Stimulated activated effector memory CD8-positive, alpha-beta T cell treated with anti-CD3 and anti-CD28 coated beads, Interleukin-12 subunit alpha, Interleukin-12 subunit beta, amount 100 ng/mL, for 72 hours (primary cell): ENCODE data around the gene RANBP3.

Source experiments
- ATAC-seq: fragments of 150-1000 bp; cut with Tn5 transposase; 2 replicates; pipeline ENCODE4 v1.10.0; 2021
- DNase-seq, 2 donors: peaks; one replicate each; pipeline ENCODE4 v3.0.0; 2021 to 2022; ENCODE audit warnings: low spot score in 2 of 2
- H3K27ac Mint-ChIP-seq: one replicate; pipeline ENCODE4 v1.8.0; 2022; ENCODE audit warnings: mild to moderate bottlenecking, mixed read lengths
- H3K36me3 Mint-ChIP-seq: one replicate; pipeline ENCODE4 v1.8.0; 2022; ENCODE audit warnings: mild to moderate bottlenecking, mixed read lengths
- H3K4me1 Mint-ChIP-seq: one replicate; pipeline ENCODE4 v1.8.0; 2022; ENCODE audit warnings: mixed read lengths
- H3K4me3 Mint-ChIP-seq: one replicate; pipeline ENCODE4 v1.8.0; 2022; ENCODE audit warnings: mild to moderate bottlenecking, mixed read lengths
- H3K9me3 Mint-ChIP-seq: one replicate; pipeline ENCODE4 v1.8.0; 2022; ENCODE audit warnings: mixed read lengths

Gene RANBP3

GRCh38 chr19:5956323-5956722, 21.6 kb downstream of the RANBP3 start:
- peaks cover 24% of the 10 kb centered on the region for H3K36me3 Mint-ChIP-seq
- no peak overlapping the region for H3K27ac Mint-ChIP-seq
- H3K4me1 Mint-ChIP-seq = peaks cover 78% of the 10 kb centered on the region
- ATAC-seq (no peak), DNase-seq (no peak)
- no peak overlapping the region for H3K4me3 Mint-ChIP-seq
- no peaks in the 10 kb centered on the region for H3K9me3 Mint-ChIP-seq

GRCh38 chr19:5955636-5955935, 22.4 kb downstream of the RANBP3 start:
- H3K4me3 Mint-ChIP-seq = no peak overlapping the region
- DNase-seq = no peak
- peak overlapping the region; percentile 45 for H3K27ac Mint-ChIP-seq
- H3K4me1 Mint-ChIP-seq = peaks cover 77% of the 10 kb centered on the region
- H3K9me3 Mint-ChIP-seq = no peaks in the 10 kb centered on the region
- peaks cover 31% of the 10 kb centered on the region for H3K36me3 Mint-ChIP-seq
- no peak for ATAC-seq

GRCh38 chr19:5954293-5954692, 23.6 kb downstream of the RANBP3 start:
- DNase-seq = no peak
- ATAC-seq = no peak
- Mint-ChIP-seq H3K27ac (peak overlapping the region; percentile 96), H3K9me3 (no peaks in the 10 kb centered on the region), H3K4me1 (peaks cover 77% of the 10 kb centered on the region), H3K4me3 (peak overlapping the region; percentile 55), H3K36me3 (peaks cover 43% of the 10 kb centered on the region)

GRCh38 chr19:5953680-5954213, 24.2 kb downstream of the RANBP3 start:
- peak; percentile 59 for ATAC-seq

GRCh38 chr19:5953030-5953589, 24.8 kb downstream of the RANBP3 start:
- H3K9me3 Mint-ChIP-seq = no peaks in the 10 kb centered on the region
- peak; percentile 55 for ATAC-seq
- H3K36me3 Mint-ChIP-seq = peaks cover 51% of the 10 kb centered on the region
- peak overlapping the region; percentile 55 for H3K4me3 Mint-ChIP-seq
- peak overlapping the region; percentile 96 for H3K27ac Mint-ChIP-seq
- H3K4me1 Mint-ChIP-seq = peaks cover 79% of the 10 kb centered on the region
- DNase-seq = no peak

More at GRCh38 chr19:5953680-5954213, 24.2 kb downstream of the RANBP3 start:
- DNase-seq = peak in 1 of 2 donors; percentile 57
- peak overlapping the region; percentile 55 for H3K4me3 Mint-ChIP-seq
- H3K27ac Mint-ChIP-seq = peak overlapping the region; percentile 96
- H3K9me3 Mint-ChIP-seq = no peaks in the 10 kb centered on the region
- H3K4me1 Mint-ChIP-seq = peaks cover 77% of the 10 kb centered on the region
- H3K36me3 Mint-ChIP-seq = peaks cover 44% of the 10 kb centered on the region

GRCh38 chr19:5952193-5953029, 25.5 kb downstream of the RANBP3 start:
- peak overlapping the region; percentile 55 for H3K4me3 Mint-ChIP-seq
- peak overlapping the region; percentile 96 for H3K27ac Mint-ChIP-seq
- H3K4me1 Mint-ChIP-seq = peaks cover 82% of the 10 kb centered on the region
- no peaks in the 10 kb centered on the region for H3K9me3 Mint-ChIP-seq
- ATAC-seq = no peak
- DNase-seq = no peak
- peaks cover 58% of the 10 kb centered on the region for H3K36me3 Mint-ChIP-seq

GRCh38 chr19:5951338-5951861, 26.5 kb downstream of the RANBP3 start:
- Mint-ChIP-seq H3K36me3 (peaks cover 68% of the 10 kb centered on the region), H3K9me3 (no peaks in the 10 kb centered on the region), H3K27ac (peak overlapping the region; percentile 96), H3K4me1 (peaks cover 84% of the 10 kb centered on the region), H3K4me3 (no peak overlapping the region)
- ATAC-seq (no peak), DNase-seq (no peak)

- H3K27ac Mint-ChIP-seq = peak overlapping the region; percentile 96
- ATAC-seq = no peak
Observed at GRCh38 chr19:5950741-5951140, 27.2 kb downstream of the RANBP3 start.

GRCh38 chr19:5949792-5950305, 28.1 kb downstream of the RANBP3 start:
- peak overlapping the region; percentile 96 for H3K27ac Mint-ChIP-seq
- peak overlapping the region; percentile 56 for H3K4me3 Mint-ChIP-seq
- DNase-seq (no peak), ATAC-seq (peak; percentile 57)
- peaks cover 92% of the 10 kb centered on the region for H3K4me1 Mint-ChIP-seq
- no peaks in the 10 kb centered on the region for H3K9me3 Mint-ChIP-seq
- H3K36me3 Mint-ChIP-seq = peaks cover 71% of the 10 kb centered on the region

More at GRCh38 chr19:5950741-5951140, 27.2 kb downstream of the RANBP3 start:
- DNase-seq = no peak
- Mint-ChIP-seq H3K36me3 (peaks cover 71% of the 10 kb centered on the region), H3K4me3 (peak overlapping the region; percentile 56), H3K4me1 (peaks cover 84% of the 10 kb centered on the region), H3K9me3 (no peaks in the 10 kb centered on the region)

GRCh38 chr19:5948752-5949564, 29.0 kb downstream of the RANBP3 start:
- Mint-ChIP-seq H3K4me1 (peaks cover 93% of the 10 kb centered on the region), H3K9me3 (no peaks in the 10 kb centered on the region), H3K4me3 (peak overlapping the region; percentile 56), H3K27ac (peak overlapping the region; percentile 96), H3K36me3 (peaks cover 67% of the 10 kb centered on the region)
- no peak for DNase-seq
- peak; percentile 25 for ATAC-seq

GRCh38 chr19:5947435-5947834, 30.5 kb downstream of the RANBP3 start:
- peak overlapping the region; percentile 15 for H3K4me3 Mint-ChIP-seq
- peak overlapping the region; percentile 96 for H3K27ac Mint-ChIP-seq
- H3K4me1 Mint-ChIP-seq = peaks cover 85% of the 10 kb centered on the region
- ATAC-seq (no peak), DNase-seq (no peak)
- H3K9me3 Mint-ChIP-seq = no peaks in the 10 kb centered on the region
- H3K36me3 Mint-ChIP-seq = peaks cover 57% of the 10 kb centered on the region

GRCh38 chr19:5943623-5944022, 34.3 kb downstream of the RANBP3 start:
- Mint-ChIP-seq H3K36me3 (peaks cover 53% of the 10 kb centered on the region), H3K4me3 (no peak overlapping the region), H3K27ac (peak overlapping the region; percentile 80), H3K4me1 (peaks cover 48% of the 10 kb centered on the region), H3K9me3 (no peaks in the 10 kb centered on the region)
- peak; percentile 57 for ATAC-seq
- DNase-seq = no peak

GRCh38 chr19:5943045-5943444, 34.9 kb downstream of the RANBP3 start:
- DNase-seq (no peak), ATAC-seq (no peak)
- Mint-ChIP-seq H3K9me3 (no peaks in the 10 kb centered on the region), H3K36me3 (peaks cover 53% of the 10 kb centered on the region), H3K4me1 (peaks cover 43% of the 10 kb centered on the region), H3K27ac (peak overlapping the region; percentile 80), H3K4me3 (no peak overlapping the region)

GRCh38 chr19:5941673-5942072, 36.3 kb downstream of the RANBP3 start:
- Mint-ChIP-seq H3K9me3 (no peaks in the 10 kb centered on the region), H3K4me3 (no peak overlapping the region), H3K4me1 (peaks cover 35% of the 10 kb centered on the region), H3K36me3 (peaks cover 50% of the 10 kb centered on the region), H3K27ac (no peak overlapping the region)
- ATAC-seq = no peak
- no peak for DNase-seq
